PC-3 (cell line): ENCODE results near the gene FOXD4L1.
"Not testable (repeated sequence)": the region's sequence is repeated elsewhere in the genome, so short reads cannot be mapped to it uniquely, and the experiment has no call there.

ENCODE experiments used
- EZH2 ChIP-seq: fragments of 300-600 bp; sonication (generic); IDR thresholded peaks from one replicate; pipeline ENCODE4 v1.6.1; 2017; ENCODE audit warnings: antibody characterized with exemption, mild to moderate bottlenecking, low read length; ENCODE audit not compliant: unreplicated experiment
- EZH2phosphoT487 ChIP-seq: fragments of 300-600 bp; sonication (generic); IDR thresholded peaks from 2 replicates; pipeline ENCODE4 v1.6.1; 2018; ENCODE audit warnings: mild to moderate bottlenecking, antibody characterized with exemption, low read length, borderline replicate concordance
- TF ChIP-seq, protein P1 (sequence below): fragments of 300-600 bp; sonication (generic); conservative IDR thresholded peaks from 2 replicates; pipeline ENCODE4 v1.5.1; 2017; ENCODE audit warnings: antibody characterized with exemption, low read depth, mild to moderate bottlenecking, low read length

DNA sequence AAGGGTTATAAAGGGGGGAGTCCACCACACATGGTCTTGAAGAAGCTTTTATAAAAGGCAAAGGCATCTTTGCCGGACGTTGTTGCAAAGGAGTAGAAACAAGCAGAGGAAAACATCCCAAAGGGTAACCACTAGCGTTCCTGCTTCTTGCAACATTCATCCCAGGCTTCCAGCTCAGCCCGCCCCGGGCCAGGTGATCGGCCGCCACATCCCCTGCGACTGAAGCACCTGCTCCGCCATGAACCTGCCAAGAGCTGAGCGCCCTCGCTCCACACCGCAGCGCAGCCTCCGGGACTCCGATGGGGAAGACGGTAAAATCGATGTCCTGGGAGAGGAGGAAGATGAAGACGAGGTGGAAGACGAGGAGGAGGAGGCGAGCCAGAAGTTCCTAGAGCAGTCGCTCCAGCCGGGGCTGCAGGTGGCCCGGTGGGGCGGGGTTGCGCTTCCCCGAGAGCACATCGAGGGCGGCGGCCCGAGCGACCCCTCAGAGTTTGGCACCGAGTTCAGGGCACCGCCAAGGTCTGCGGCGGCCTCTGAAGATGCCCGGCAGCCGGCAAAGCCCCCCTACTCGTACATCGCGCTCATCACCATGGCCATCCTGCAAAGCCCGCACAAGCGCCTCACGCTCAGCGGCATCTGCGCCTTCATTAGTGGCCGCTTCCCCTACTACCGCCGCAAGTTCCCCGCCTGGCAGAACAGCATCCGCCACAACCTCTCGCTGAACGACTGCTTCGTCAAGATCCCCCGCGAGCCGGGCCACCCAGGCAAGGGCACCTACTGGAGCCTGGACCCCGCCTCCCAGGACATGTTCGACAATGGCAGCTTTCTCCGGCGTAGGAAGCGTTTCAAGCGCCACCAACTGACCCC is 787 bp downstream of the FOXD4L1 start:
- TF ChIP-seq, protein P1, sequence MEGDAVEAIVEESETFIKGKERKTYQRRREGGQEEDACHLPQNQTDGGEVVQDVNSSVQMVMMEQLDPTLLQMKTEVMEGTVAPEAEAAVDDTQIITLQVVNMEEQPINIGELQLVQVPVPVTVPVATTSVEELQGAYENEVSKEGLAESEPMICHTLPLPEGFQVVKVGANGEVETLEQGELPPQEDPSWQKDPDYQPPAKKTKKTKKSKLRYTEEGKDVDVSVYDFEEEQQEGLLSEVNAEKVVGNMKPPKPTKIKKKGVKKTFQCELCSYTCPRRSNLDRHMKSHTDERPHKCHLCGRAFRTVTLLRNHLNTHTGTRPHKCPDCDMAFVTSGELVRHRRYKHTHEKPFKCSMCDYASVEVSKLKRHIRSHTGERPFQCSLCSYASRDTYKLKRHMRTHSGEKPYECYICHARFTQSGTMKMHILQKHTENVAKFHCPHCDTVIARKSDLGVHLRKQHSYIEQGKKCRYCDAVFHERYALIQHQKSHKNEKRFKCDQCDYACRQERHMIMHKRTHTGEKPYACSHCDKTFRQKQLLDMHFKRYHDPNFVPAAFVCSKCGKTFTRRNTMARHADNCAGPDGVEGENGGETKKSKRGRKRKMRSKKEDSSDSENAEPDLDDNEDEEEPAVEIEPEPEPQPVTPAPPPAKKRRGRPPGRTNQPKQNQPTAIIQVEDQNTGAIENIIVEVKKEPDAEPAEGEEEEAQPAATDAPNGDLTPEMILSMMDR: not testable (repeated sequence)
- TF ChIP-seq EZH2, EZH2phosphoT487: not testable (repeated sequence)
